OCI-M2 (cell line): ENCODE measurements around the gene ARHGAP9.
"Not testable (repeated sequence)": the region's sequence is repeated elsewhere in the genome, so short reads cannot be mapped to it uniquely, and the experiment has no call there.

Experiments
- DNase-seq: peaks from one replicate; lab custom pipeline; 2025; ENCODE audit not compliant: unreplicated experiment; lab: John Stamatoyannopoulos, UW

ARHGAP9 gene

DNA sequence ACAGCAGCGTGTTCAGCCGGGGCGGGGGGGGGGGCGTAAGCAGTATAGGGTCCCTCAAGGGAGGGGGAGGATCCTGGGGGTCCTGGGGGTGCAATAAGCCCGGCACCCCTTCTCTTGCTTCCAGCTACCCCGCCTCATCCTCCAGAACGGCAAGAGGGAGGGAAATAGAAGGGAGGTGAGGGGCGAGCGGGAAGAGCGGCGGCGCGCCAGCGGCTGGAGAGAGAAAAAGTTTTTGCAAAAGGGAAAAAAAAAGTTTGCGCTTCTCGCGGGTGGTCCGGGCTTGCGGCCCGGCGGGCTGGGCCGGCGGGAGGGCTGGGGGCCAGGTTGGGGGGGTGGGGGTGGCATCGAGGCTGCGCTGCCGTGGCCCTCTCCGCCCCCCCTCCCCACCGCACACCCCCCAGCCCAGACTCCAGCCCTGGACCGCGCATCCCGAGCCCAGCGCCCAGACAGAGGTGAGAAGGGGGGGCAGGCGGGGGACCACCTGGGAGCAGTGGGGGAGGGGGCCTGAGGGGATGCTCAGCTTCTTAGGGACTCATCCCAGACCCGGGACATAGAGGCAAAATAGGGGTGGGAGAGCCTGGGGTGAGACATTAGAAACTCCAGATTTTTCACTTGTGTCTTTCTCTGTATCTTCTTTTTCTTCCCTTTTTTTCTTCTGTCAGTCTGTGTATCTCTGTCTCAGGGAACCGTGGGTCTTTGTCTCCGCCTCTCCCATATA, 19.8 kb downstream of the ARHGAP9 start, which contains the start of gene GLI1:
GLI1 (plus strand) TSS at position 36 of the 718 bp plus-strand sequence. CDS start 3,907 bp downstream, outside the sequence.
- no peak for DNase-seq

DNA sequence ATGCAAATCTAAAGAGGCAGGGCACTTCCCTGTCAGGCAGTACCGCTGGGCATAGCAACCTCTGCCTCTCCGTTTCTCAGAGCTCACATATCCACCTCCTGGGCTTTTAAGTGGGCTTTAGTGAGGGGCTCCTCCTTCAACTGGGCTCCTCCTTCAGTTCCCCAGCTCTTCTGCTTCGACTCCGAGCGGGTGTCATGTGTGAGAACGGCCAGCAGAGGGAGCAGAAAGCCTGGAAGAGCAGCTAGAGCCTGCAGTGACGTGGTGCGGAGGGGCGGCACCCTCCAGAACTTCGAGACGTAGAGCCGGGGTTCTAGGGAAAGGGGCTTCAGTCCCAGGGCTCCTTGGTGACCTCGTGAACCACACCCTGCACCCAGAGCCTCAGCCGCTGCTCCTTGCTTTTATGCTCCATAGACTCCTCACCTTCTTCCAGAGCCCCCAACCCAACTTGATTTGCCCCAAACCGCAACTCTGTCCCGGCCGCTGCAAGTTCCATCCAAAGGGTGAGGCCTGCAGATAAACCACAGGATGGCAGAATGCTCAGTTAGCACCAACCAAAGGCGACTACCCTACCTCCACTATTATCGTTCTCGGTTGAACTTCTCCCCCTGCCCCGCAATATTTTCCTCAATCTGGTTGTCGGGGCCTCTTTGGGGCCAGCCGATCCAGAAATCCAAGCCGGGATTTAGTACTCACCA, 20.5 kb downstream of the ARHGAP9 start:
- peak; percentile 56 for DNase-seq

DNA sequence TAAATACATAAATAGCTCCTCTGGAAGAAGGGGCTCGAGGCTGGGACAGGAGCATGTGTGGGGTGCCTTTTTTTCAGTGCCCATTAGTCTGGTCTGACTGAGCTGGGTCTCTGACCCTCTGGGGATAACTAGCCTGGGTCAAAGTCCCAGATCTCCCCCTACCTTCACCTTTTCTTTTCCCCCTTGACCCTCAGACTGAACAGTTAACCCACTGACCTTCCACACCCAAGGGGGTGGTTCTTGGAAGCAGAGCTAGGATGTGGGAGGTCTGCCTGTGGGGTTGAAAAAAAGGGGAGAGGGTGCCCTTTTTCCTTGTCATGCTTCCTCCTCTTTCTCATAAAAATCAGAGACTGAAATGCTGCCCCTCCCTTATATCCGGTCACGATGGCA, 21.0 kb downstream of the ARHGAP9 start:
- no peak for DNase-seq

DNA sequence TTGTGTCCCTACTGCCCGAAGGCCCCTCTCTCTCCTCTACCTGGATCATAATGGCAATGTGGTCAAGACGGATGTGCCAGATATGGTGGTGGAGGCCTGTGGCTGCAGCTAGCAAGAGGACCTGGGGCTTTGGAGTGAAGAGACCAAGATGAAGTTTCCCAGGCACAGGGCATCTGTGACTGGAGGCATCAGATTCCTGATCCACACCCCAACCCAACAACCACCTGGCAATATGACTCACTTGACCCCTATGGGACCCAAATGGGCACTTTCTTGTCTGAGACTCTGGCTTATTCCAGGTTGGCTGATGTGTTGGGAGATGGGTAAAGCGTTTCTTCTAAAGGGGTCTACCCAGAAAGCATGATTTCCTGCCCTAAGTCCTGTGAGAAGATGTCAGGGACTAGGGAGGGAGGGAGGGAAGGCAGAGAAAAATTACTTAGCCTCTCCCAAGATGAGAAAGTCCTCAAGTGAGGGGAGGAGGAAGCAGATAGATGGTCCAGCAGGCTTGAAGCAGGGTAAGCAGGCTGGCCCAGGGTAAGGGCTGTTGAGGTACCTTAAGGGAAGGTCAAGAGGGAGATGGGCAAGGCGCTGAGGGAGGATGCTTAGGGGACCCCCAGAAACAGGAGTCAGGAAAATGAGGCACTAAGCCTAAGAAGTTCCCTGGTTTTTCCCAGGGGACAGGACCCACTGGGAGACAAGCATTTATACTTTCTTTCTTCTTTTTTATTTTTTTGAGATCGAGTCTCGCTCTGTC, 22.8 kb downstream of the ARHGAP9 start:
- DNase-seq, result no peak

DNA sequence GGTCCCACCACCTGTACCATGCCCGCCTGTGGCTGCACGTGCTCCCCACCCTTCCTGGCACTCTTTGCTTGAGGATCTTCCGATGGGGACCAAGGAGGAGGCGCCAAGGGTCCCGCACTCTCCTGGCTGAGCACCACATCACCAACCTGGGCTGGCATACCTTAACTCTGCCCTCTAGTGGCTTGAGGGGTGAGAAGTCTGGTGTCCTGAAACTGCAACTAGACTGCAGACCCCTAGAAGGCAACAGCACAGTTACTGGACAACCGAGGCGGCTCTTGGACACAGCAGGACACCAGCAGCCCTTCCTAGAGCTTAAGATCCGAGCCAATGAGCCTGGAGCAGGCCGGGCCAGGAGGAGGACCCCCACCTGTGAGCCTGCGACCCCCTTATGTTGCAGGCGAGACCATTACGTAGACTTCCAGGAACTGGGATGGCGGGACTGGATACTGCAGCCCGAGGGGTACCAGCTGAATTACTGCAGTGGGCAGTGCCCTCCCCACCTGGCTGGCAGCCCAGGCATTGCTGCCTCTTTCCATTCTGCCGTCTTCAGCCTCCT, 23.4 kb downstream of the ARHGAP9 start:
- DNase-seq, result no peak

DNA sequence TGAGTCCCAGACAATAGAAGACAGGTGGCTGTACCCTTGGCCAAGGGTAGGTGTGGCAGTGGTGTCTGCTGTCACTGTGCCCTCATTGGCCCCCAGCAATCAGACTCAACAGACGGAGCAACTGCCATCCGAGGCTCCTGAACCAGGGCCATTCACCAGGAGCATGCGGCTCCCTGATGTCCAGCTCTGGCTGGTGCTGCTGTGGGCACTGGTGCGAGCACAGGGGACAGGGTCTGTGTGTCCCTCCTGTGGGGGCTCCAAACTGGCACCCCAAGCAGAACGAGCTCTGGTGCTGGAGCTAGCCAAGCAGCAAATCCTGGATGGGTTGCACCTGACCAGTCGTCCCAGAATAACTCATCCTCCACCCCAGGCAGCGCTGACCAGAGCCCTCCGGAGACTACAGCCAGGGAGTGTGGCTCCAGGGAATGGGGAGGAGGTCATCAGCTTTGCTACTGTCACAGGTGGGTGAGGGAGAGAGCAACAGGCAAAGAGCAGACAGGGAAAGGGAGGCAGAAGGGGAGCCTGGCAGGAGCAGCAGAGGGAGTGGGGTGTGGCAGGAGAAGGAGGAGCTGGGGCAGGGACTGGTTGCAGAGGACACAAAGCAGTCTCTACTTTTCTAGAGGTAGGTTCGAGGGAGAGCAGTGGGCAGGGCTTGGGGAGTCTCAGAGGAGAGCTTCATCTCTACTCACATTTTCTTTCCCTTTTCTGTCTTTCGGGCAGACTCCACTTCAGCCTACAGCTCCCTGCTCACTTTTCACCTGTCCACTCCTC, 24.1 kb downstream of the ARHGAP9 start:
- no peak for DNase-seq

DNA sequence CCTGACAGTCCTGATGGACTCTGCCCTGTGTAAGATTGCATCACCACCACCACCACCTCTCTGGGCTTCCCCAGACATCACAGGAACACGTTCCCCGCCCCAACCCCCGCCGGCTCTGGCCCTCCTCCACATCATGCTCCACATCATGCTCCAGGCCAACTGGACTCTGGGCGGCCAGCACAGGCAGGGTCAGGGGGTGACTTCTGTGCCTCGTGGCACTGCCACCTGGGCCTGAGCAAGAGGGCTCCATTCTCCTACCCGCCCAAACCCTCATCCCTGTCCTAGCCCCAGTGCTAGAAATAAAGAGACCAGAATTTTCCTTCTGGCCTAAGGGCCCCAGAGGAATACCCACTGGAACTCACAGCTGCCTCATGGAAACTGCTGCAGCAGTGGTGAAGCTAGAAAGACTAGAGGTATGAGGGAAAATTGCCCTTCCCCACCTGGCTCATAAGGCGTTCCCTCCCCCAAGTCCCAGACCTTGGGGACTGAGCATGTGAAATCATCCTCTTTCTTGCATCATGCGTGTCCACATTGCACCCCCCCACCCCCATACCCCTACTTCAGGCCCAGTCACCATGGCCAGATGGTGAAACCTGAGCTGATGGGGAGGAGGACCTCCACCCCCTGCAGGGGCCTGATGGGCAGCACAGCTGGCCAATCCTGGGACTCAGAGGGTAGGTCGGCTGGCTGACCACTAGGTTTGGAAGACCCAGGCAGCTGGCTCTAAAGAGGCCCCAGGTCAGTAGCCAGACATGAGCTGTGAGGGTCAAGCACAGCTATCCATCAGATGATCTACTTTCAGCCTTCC, 24.9 kb downstream of the ARHGAP9 start, which contains the start of gene INHBE:
INHBE (plus strand) TSS at position 742 of the 808 bp plus-strand sequence. CDS start 230 bp downstream, outside the sequence.
- no peak for DNase-seq

DNA sequence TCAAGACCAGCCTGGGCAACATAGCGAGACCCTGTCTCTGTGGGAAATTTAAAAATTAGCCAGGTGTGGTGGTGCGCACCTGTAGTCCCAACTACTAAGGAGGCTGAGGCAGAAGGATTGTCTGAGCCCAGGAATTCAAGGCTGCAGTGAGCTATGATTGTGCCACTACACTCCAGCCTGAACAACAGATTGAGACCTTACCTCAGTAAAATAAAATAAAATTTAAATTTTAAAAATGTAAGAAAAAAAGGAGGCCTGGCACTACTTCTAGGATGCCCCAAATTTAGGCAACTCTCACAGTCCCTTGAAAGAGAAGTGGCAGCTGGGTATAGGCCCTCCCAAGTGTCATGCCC, 25.5 kb downstream of the ARHGAP9 start:
- DNase-seq, result no peak

DNA sequence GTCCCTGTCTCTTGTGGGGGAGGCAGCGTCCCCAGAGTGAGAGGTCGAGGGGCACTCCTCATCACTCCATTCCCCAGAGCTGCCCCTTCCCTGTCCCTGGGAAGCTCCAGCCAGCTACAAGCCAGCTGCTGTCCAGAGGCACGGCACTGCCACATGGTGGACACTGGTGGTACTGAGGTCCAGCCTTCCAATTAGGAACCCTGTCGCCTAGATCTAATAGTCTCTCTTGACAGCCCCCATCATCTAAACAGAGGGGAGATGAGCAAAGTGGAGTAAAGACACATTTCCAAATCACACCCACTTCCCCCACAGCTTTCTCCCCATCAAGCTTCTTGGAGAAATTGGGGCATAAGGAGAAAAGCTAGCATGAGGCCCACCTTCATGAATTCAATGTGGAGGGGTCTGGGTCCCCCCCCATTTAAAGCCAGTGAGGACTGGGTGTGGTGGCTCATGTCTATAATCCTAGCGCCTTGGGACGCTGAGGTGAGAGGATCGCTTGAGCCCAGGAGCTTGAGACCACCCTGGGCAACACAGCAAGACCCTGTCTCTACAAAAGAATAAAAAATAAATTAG, 26.6 kb downstream of the ARHGAP9 start:
- DNase-seq, result peak; percentile 45

DNA sequence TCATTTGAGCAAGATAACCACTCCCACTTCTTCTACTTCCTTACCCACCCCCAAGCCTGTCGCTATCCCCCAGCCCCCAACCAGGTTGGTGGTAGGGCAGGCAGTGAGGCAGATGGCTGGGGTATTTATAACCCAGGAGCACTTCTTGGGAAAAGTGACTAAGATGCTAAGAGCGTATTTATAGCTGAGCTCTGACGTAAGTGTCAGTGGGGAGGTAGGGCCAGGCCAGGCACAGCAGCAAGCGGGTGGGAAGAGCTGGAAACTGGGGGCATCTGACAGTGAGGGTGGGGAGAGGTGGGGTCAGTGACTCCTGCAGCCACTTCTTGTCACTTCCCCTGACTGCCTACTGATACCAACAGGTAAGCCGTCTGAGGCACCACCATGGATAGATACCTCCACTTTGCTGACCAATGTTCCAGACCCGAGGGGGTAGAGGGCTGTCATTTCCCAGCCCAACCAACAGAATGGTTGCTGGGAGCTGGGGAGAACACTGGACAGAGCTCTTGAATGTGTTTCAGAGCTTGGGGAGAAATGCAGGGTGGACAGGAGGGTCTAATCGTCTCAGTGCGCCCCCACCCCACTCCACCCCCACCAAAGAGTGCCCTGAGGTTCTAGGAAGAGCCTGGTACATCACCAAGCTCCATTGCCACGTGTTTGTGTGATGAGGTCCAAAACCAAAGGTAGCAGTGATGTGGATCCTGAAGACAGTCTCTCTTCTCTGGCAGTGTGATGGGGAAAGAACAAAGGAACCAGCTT, 27.3 kb downstream of the ARHGAP9 start:
- DNase-seq, result no peak

DNA sequence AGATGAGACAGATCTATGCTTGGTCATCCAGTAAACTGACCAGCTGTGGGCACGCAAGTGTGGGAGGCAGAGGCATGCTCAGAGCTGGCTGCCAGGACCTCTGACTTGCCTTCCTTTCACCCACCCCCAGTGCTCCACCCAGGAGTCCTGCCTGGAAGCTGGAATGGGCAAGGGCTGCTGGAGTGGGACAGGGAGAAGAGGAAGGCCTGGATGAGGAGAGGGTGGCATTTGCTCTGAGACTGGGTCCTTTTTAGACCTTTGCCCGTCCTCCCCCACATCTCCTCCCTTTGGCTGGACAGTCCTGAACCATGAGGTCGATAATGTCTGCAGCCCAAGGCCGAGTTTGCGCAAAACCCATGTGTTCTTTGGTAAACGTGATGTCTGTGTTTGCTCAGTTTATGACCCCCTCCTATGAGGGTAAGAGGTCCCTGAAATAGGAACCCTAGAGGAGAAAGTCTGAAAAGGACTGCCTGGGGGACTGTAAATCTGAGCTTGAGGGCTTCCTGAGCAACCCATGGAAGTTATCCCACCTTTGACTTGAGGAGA, 28.4 kb downstream of the ARHGAP9 start:
- no peak for DNase-seq

DNA sequence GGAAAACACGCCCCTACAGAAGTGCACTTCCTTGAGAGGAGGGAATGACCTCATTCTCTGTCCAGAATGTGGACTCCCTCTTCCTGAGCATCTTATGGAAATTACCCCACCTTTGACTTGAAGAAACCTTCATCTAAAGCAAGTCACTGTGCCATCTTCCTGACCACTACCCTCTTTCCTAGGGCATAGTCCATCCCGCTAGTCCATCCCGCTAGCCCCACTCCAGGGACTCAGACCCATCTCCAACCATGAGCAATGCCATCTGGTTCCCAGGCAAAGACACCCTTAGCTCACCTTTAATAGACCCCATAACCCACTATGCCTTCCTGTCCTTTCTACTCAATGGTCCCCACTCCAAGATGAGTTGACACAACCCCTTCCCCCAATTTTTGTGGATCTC, 29.6 kb downstream of the ARHGAP9 start:
- DNase-seq, result no peak

DNA sequence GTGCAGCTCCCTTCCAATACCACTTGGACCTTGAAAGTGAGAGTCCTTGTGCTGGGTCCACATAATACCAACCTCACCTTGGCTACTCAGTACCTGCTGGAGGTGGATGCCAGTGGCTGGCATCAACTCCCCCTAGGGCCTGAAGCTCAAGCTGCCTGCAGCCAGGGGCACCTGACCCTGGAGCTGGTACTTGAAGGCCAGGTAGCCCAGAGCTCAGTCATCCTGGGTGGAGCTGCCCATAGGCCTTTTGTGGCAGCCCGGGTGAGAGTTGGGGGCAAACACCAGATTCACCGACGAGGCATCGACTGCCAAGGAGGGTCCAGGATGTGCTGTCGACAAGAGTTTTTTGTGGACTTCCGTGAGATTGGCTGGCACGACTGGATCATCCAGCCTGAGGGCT, 30.3 kb downstream of the ARHGAP9 start:
- DNase-seq, result no peak

DNA sequence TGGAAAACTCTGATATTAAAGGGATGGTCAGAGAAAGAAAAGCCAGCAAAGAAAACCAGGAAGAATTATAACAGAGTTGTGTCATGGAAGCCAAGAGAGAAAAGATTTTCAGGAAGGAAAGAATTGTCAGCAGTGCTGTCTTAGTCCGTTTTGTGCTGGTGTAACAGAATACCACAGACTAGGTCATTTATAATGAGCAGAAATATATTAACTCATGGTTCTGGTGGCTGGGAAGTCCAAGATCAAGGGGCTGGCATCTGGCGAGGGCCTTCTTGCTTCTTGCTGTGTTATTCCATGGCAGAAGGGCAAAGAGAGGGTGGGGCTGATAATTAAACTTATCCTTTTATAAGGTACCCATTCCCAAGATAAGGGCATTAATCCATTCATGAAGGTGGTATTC, 31.0 kb downstream of the ARHGAP9 start:
- DNase-seq, result no peak

DNA sequence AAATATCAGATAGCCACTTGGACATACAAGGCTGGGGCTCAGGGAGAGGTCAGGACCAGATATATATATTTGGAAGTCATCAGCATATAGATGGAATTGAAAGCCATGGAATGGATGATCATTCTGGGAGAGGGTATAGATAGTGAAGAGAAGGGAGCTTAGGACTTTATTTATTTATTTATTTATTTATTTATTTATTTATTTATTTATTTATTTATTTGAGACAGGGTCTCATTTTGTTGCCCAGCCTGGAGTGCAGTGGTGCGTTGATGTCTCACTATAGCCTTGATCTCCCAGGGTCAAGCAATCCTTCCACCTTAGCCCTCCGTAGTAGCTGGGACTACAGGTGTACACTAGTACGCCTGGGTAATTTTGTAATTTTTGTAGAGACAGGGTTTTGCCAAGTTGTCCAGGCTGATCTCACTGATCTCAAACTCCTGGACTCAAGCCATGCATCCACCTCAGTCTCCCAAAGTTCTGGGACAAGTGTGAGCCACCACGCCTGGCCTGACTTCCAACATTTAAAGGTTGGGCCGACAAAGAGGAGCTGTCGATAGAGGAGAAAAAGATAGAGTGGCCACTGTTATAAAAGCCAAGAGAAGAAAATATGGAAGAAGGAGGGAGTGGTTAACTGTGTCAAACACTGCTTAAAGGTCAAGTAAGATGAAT, 33.2 kb downstream of the ARHGAP9 start:
- no peak for DNase-seq

DNA sequence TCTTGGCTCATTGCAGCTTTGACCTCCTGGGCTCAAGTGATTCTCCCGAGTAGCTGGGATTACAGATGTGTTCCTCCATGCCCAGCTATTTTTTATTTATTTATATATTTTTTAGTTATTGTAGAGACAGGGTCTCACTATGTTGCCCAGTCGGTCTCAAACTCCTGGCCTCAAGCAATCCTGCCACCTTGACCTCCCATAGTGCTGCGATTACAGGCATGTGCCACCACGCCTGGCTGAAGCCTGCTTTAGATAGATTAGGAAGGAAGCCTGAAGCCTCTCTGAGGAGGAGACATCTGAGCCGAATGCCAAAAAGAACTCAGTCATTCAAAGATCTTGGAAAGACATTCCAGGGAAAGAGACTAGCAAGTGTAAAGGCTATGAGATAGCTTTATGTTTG, 34.9 kb downstream of the ARHGAP9 start:
- DNase-seq, result no peak

DNA sequence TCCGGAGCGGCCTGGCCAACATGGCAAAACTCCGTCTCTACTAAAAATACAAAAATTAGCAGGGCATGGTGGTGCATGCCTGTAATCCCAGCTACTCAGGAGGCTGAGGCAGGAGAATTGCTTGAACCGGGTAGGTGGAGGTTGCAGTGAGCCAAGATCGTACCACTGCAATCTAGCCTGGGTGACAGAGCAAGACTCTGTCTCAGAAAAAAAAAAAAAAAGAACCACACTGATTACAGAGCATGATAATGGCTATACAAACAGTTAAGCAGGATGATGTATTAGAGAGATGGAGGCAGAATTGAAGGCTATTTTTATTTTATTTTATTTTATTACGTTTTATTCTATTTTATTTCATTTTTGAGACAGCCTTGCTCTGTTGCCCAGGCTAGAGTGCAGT, 35.3 kb downstream of the ARHGAP9 start:
- DNase-seq, result not testable (repeated sequence)

DNA sequence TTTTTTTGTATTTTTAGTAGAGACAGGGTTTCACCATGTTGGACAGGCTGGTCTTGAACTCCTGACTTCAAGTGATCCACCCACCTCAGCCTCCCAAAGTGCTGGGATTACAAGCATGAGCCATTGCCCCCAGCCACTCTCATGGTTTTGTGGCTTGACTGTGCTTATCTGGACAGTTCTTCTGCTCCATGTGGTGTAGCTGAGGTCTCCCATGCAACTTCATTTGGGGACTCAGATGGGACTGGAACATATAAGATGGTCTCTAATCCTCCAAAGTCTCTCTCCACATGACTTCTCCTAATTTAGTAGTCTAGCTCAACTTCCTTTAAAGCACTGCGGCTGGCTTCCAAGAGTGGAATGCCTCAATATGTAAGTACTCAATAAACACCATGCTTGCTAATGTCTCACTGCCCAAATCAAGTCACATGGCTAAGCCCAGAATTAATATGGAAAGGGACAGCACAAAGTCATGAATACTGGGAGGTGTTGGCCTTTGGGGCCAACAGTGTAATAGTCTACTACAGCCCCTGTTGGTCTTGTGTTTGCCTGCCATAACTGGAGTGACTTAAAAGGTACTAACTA, 37.7 kb downstream of the ARHGAP9 start:
- DNase-seq, result no peak
